IMR-90 (cell line): ENCODE measurements around the gene AKT1S1. TPM values are rescaled to one million over a fixed set of nuclear protein-coding genes. Genes with fewer than 3 reads are reported as not detected.

Experiments used
- ATAC-seq: fragments of 200-7000 bp; cut with Tn5 transposase; 2 replicates; pipeline ENCODE4 v1.9.1; 2020; ENCODE audit warnings: low read depth, mild to moderate bottlenecking, moderate library complexity
- BruUV-seq: library from RNA; stranded (reverse); fragments of 400-500 nt; replicated peaks from 2 replicates; lab custom pipeline; 2021; lab: Mats Ljungman, UMichigan
- CTCF ChIA-PET: fragments of 300-600 bp; formaldehyde crosslinking; extraction: SDS; loops from one replicate; lab custom pipeline; 2021; ENCODE audit warnings: antibody characterized with exemption; lab: Yijun Ruan, JAX
- POLR2A ChIA-PET: fragments of 300-600 bp; sonication (Branson Sonifier 250); formaldehyde crosslinking; loops from one replicate; lab custom pipeline; 2022; ENCODE audit warnings: antibody characterized with exemption; ENCODE audit not compliant: unreplicated experiment; lab: Charles Lee
- DNase-seq: peaks from one replicate; pipeline ENCODE4 v3.0.0; 2013
- H2AFZ ChIP-seq: replicated peaks from 2 replicates; pipeline ENCODE3; 2013; ENCODE audit warnings: low read length, mild to moderate bottlenecking; ENCODE audit not compliant: poor library complexity
- H2AK5ac ChIP-seq: 2 replicates; pipeline ENCODE4 v1.6.1; 2013; ENCODE audit warnings: low read depth, low read length, inconsistent platforms
- H2AK9ac ChIP-seq: replicated peaks from 2 replicates; pipeline ENCODE3; 2013; ENCODE audit warnings: mild to moderate bottlenecking, low read depth, low read length, moderate library complexity; ENCODE audit not compliant: poor library complexity
- H2BK120ac ChIP-seq: 2 replicates; pipeline ENCODE4 v1.6.1; 2013; ENCODE audit warnings: low read depth, low read length, inconsistent platforms
- H2BK15ac ChIP-seq: 3 replicates; pipeline ENCODE4 v1.6.1; 2013; ENCODE audit warnings: low read depth, low read length, inconsistent platforms
- H2BK20ac ChIP-seq: 2 replicates; pipeline ENCODE4 v1.6.1; 2013; ENCODE audit warnings: low read depth, mild to moderate bottlenecking, inconsistent platforms, low read length, moderate library complexity
- H2BK5ac ChIP-seq: 2 replicates; pipeline ENCODE4 v1.6.1; 2013; ENCODE audit warnings: mild to moderate bottlenecking, low read depth, low read length, inconsistent platforms; ENCODE audit not compliant: poor library complexity, severe bottlenecking
- H3K14ac ChIP-seq: replicated peaks from 2 replicates; pipeline ENCODE4 v1.6.1; 2013; ENCODE audit warnings: low read depth, low read length, inconsistent platforms
- H3K18ac ChIP-seq: 2 replicates; pipeline ENCODE4 v1.6.1; 2013; ENCODE audit warnings: low read depth, low read length, control low read depth
- H3K23ac ChIP-seq: 2 replicates; pipeline ENCODE4 v1.6.1; 2013; ENCODE audit warnings: low read depth, low read length, inconsistent platforms
- H3K27ac ChIP-seq: 2 replicates; pipeline ENCODE4 v1.5.1; 2013; ENCODE audit warnings: mild to moderate bottlenecking, control low read depth, low read length; ENCODE audit not compliant: insufficient read depth
- H3K27me3 ChIP-seq: 2 replicates; pipeline ENCODE4 v1.6.1; 2013; ENCODE audit warnings: low read length; ENCODE audit not compliant: control insufficient read depth, insufficient read depth
- H3K36me3 ChIP-seq: 2 replicates; pipeline ENCODE4 v1.6.1; 2013; ENCODE audit warnings: low read length, mixed read lengths; ENCODE audit not compliant: control insufficient read depth, insufficient read depth
- H3K4ac ChIP-seq: 2 replicates; pipeline ENCODE4 v1.6.1; 2013; ENCODE audit warnings: low read depth, low read length, inconsistent platforms
- H3K4me1 ChIP-seq: 2 replicates; pipeline ENCODE4 v1.6.1; 2013; ENCODE audit warnings: low read length, mixed read lengths; ENCODE audit not compliant: control insufficient read depth, insufficient read depth
- H3K4me2 ChIP-seq: 2 replicates; pipeline ENCODE4 v1.6.1; 2013; ENCODE audit warnings: low read depth, mild to moderate bottlenecking, control low read depth, low read length, moderate library complexity
- H3K4me3 ChIP-seq: 2 replicates; pipeline ENCODE4 v1.5.1; 2013; ENCODE audit warnings: low read depth, mild to moderate bottlenecking, control low read depth, low read length, moderate library complexity; ENCODE audit not compliant: insufficient read depth
- H3K56ac ChIP-seq: 2 replicates; pipeline ENCODE4 v1.6.1; 2013; ENCODE audit warnings: low read length, inconsistent platforms; ENCODE audit not compliant: insufficient read depth; ENCODE audit errors: extremely low read depth
- H3K79me1 ChIP-seq, 2 experiments: 2 replicates each; pipeline ENCODE4 v1.6.1; 2013; ENCODE audit warnings: low read length in 2 of 2, inconsistent platforms in 1 of 2, low read depth in 1 of 2
- H3K9ac ChIP-seq: 2 replicates; pipeline ENCODE4 v1.6.1; 2013; ENCODE audit warnings: low read depth, low read length, control low read depth
- H3K9me1 ChIP-seq: 2 replicates; pipeline ENCODE4 v1.6.1; 2013; ENCODE audit warnings: low read length, inconsistent platforms; ENCODE audit not compliant: insufficient read depth
- H3K9me3 ChIP-seq: 2 replicates; pipeline ENCODE4 v1.6.1; 2013; ENCODE audit warnings: low read length; ENCODE audit not compliant: control insufficient read depth, insufficient read depth
- H4K20me1 ChIP-seq: 2 replicates; pipeline ENCODE4 v1.6.1; 2013; ENCODE audit warnings: low read length, inconsistent platforms; ENCODE audit not compliant: insufficient read depth
- H4K5ac ChIP-seq: 2 replicates; pipeline ENCODE4 v1.6.1; 2013; ENCODE audit warnings: mild to moderate bottlenecking, low read depth, low read length, control low read depth
- H4K8ac ChIP-seq, 2 experiments: 2 replicates each; pipeline ENCODE4 v1.6.1; 2013; ENCODE audit warnings: low read depth in 2 of 2, low read length in 2 of 2, control low read depth in 1 of 2, inconsistent platforms in 1 of 2
- H4K91ac ChIP-seq: 2 replicates; pipeline ENCODE4 v1.6.1; 2013; ENCODE audit warnings: low read depth, low read length, inconsistent platforms; ENCODE audit not compliant: insufficient read depth
- CTCF ChIP-seq: conservative IDR thresholded peaks from 2 replicates; pipeline ENCODE4 v1.5.1; 2012; ENCODE audit warnings: mild to moderate bottlenecking, low read depth, low read length, improper control_type of control experiment
- ELK1 ChIP-seq: fragments of 150-350 bp; IDR thresholded peaks from 2 replicates; pipeline ENCODE4 v1.6.1; 2016; ENCODE audit warnings: low read depth, mild to moderate bottlenecking, low read length, moderate library complexity, borderline replicate concordance
- MAFK ChIP-seq: IDR thresholded peaks from 2 replicates; pipeline ENCODE4 v1.6.1; 2012; ENCODE audit warnings: low read depth, low read length, improper control_type of control experiment
- WGBS, 2 experiments: methylation state at CpG; one replicate each; pipeline versions ENCODE4 v1.1.5 to v1.1.7; 2013; ENCODE audit warnings: missing lambda C conversion rate in 2 of 2; ENCODE audit not compliant: insufficient read length in 1 of 2; ENCODE audit errors: extremely low coverage in 2 of 2; 5-methylcytosine and 5-hydroxymethylcytosine counted together
- dilution Hi-C: fragments of 300-500 bp; cut with HindIII; formaldehyde crosslinking; loops from one replicate; pipeline ENCODE4 v1.14.3; 2018; ENCODE audit warnings: low sequenced_read_pairs; ENCODE audit not compliant: unreplicated experiment
- in situ Hi-C: fragments of 300-500 bp; cut with MboI; formaldehyde crosslinking; loops from 3 replicates; pipeline ENCODE4 v1.14.3; 2019; ENCODE audit warnings: low sequenced_read_pairs, inconsistent platforms, mixed read lengths
- intact Hi-C: fragments of 100-400 bp; cut with micrococcal nuclease; formaldehyde crosslinking; loops from 2 replicates; pipeline ENCODE4 v1.10.0; 2022
- polyA plus RNA-seq, 3 experiments: library from polyadenylated mRNA; depleted of rRNA; stranded (reverse); fragments of >200 nt; gene quantifications; 2 replicates each; pipeline ENCODE4 v1.2.3, GENCODE V29; 2012; ENCODE audit warnings: low replicate concordance in 1 of 3
- total RNA-seq: library from RNA; depleted of rRNA; stranded (reverse); fragments of >200 nt; gene quantifications from 2 replicates; pipeline ENCODE4 v1.2.3, GENCODE V29; 2012

Gene AKT1S1
- total and polyA plus RNA-seq, 2 of the 4 experiments (the other 2 are of a cell fraction), result 3.6 to 54.4 TPM

DNA sequence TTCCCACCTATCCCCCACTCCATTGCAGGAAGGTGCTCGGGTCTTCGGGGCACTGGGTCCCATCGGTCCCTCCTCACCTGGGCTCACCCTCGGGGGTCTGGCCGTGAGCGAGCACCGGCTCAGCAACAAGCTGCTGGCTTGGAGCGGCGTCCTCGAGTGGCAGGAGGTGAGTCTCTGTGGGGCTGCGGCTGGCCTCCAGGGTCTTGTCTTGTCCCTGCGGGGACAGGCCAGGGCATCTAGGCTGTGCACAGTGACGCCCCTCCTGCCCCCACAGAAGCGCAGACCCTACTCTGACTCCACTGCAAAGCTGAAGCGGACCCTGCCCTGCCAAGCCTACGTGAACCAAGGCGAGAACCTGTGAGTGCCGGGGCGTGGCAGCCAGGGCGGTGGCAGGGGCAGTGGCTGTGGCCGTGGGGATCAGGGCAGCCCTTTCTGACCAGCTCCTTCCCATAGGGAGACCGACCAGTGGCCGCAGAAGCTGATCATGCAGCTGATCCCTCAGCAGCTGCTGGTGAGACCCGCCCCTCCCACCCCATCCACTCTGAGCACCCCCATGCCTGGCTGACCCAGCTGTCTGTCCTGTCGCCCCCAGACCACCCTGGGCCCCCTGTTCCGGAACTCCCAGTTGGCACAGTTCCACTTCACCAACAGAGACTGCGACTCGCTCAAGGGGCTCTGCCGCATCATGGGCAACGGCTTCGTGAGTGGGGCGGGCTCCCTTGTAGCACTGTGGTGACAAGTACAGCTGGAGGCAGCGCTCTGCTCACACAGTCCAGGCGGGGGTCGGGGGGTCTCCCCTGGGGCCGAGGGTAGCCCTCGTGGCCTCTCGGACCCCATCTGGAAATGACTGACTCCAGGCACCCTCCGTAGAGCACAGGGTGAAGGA is 22.5 kb downstream of the AKT1S1 start:
- in situ Hi-C loops, result loop anchor here (10.0 kb wide), 1 partner anchor 170 kb away; the partner anchor contains the start of gene ADM5
- CTCF ChIA-PET, result no interaction called here
- H2BK120ac ChIP-seq, result no peak overlapping the region
- no peak overlapping the region for H3K4ac ChIP-seq
- H2BK5ac ChIP-seq, result no peak overlapping the region
- no peak overlapping the region for H3K56ac ChIP-seq
- H3K4me3 ChIP-seq, result no peak overlapping the region
- POLR2A ChIA-PET, result interaction anchor here (0.5 kb wide), 1 partner anchor 36 kb away, joined by 5 read pairs; no protein-coding TSS in a partner anchor
- H2AFZ ChIP-seq, result no peak overlapping the region
- peaks cover 10 to 73% of the 10 kb centered on the region in 2 experiments for H3K79me1 ChIP-seq
- no peak overlapping the region for H3K14ac ChIP-seq
- H2AK9ac ChIP-seq, result no peak overlapping the region
- H2AK5ac ChIP-seq, result no peak overlapping the region
- H3K4me2 ChIP-seq, result no peak overlapping the region
- H3K4me1 ChIP-seq, result peaks cover 19% of the 10 kb centered on the region
- H3K27me3 ChIP-seq, result no peaks in the 10 kb centered on the region
- no peak overlapping the region for H3K18ac ChIP-seq
- H3K9me3 ChIP-seq, result no peaks in the 10 kb centered on the region
- TF ChIP-seq MAFK, result no peak
- TF ChIP-seq ELK1, result no peak
- TF ChIP-seq CTCF, result no peak
- no TSS peak for BruUV-seq
- peaks cover 72% of the 10 kb centered on the region for H4K20me1 ChIP-seq
- peaks cover 52% of the 10 kb centered on the region for H3K36me3 ChIP-seq
- no peak overlapping the region for H3K9ac ChIP-seq
- dilution Hi-C loops, result no loop called here
- no peak overlapping the region for H3K27ac ChIP-seq
- DNase-seq (no peak), ATAC-seq (no peak)
- no peak overlapping the region for H2BK20ac ChIP-seq
- peaks cover 10% of the 10 kb centered on the region for H3K9me1 ChIP-seq
- no peak overlapping the region for H4K91ac ChIP-seq
- H4K8ac ChIP-seq, result no peak overlapping the region
- H4K5ac ChIP-seq, result no peak overlapping the region
- intact Hi-C loops, result no loop called here
- H3K23ac ChIP-seq, result no peak overlapping the region
- no peak overlapping the region for H2BK15ac ChIP-seq
- 95% methylated on average over 24 of the region's 39 CpGs; no CpG with 5 or more reads in 1 of the 2 experiments for WGBS, 2 experiments
